HG03097 (cell line): ENCODE results near the gene ABTB1.
"Not testable (repeated sequence)": the region's sequence is repeated elsewhere in the genome, so short reads cannot be mapped to it uniquely, and the experiment has no call there.

Source experiments
- ATAC-seq: cut with Tn5 transposase; IDR thresholded peaks from one replicate; pipeline ENCODE4 v1.9.1; 2021; ENCODE audit not compliant: unreplicated experiment, low FRiP score

Gene ABTB1

DNA sequence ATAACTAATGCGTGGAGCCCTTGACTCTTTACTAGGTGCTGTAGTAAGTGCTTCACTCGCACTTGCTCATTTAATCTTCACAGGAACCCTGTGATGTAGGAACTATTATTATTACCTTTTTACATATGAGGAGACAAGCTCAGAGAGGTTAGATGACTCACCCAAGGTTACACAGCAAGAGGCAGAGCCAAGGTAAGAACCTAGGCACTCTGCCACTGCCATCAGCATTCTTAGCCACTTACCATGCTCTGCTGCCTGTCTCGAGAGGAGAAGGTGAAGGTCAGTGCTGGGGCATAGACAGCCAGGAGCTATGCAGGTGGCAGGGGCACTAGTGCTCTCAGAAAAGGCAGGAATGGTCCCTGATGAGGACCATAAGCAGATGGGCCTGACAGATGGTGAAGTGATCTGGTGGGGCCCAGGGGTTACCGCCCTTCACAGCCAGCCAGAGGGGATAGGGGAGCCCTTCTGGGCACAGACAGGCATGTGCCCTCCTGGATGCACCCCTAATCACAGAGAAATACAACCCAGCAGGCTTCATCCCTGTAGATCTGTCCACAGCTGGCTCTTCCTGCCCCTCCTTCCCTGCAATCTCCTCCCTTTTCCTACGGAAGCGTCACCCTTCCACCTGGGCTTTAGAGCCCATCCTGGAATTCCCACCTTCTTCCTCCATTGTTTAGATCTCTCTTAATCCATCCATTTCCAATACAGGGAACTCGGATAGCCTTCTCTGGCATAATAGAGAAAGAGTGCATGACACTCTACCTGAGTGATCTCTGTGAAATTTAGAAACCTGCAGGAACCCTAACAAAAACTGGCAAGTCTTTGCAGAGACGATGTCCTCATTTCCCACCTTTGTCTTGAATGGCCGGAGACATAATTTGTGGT is 26.9 kb downstream of the ABTB1 start:
- ATAC-seq: no peak

DNA sequence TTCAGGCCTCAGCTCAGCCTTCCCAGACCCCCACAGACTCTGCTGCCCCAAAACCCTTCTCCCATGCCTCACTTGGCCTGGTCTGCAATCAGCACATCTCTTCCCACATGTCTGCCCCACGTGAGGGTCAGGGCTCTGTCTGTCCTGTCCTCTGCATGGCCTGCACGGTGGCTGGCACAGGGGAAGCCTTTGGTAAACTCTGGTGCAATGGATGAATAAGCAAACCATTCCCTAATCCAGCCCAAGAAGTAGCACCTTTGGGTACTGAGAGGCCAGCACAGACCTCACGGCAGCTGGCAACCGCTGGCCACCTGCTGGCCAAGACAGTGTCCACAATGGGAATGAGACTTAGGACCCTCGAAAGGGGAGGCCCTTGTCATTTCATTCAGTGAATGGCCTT is 27.7 kb downstream of the ABTB1 start:
- no peak for ATAC-seq

DNA sequence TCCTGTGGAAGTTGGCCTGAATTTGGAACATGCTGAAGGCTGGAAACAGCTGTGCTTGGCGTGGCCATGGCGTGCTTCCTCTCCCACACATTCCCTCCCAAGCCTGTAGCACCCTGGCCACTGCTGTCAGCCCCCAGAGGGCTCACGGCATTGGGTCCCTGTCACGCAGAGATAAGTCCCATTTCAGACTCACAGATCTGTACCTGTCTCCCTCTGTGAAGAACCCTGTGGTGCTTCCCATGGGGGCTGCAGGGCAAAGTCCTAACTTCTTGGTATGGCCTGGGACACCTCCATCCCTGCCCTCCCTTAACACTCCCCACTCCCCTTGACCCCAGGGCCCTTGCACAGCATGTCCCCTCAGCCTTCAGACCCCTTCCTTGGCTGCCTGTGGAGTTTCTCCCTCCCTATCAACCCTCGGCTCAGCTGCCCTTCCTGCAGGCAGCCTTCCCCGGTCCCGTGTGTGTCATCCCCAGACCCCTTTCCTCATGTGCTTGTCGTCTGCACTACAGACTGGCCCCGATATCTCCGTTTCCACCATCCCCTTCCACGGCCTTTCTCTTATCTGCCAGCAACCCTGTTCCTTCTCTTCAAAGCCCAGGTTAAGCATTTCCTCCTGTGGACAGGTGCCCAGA is 28.6 kb downstream of the ABTB1 start:
- no peak for ATAC-seq

DNA sequence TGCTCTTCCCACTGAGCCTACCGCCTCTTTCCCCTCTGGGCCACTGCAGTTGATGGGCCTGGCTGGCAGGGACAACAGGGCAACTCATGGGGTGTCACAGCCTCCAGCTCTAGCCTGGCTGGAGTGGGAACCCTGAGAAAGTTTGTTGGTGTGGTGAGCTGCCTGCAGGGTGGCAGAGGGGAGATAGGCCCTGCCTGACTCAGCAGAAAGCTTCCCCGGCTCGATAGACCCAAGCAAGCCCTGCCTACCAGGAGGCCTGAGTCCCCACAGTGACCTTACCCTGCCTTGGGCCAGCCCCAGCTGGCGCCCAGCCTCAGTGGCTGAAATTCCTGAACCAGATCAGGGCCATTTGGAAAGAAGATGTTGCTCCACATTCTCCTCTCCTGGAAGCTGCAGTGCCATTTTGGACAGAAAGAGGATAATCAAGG is 29.4 kb downstream of the ABTB1 start:
- ATAC-seq: no peak

DNA sequence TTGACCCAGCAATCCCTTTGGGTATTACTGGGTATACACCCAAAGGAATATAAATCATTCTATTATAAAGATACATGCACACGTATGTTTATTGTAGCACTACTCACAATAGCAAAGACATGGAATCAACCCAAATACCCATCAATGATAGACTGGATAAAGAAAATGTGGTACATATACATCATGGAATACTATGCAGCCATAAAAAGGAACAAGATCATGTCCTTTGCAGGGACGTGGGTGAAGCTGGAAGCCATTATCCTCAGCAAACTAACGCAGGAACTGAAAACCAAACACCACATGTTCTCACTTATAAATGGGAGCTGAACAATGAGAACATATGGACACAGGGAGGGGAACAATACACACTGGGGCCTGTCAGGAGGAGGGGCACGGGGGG is 32.1 kb downstream of the ABTB1 start:
- ATAC-seq: not testable (repeated sequence)

DNA sequence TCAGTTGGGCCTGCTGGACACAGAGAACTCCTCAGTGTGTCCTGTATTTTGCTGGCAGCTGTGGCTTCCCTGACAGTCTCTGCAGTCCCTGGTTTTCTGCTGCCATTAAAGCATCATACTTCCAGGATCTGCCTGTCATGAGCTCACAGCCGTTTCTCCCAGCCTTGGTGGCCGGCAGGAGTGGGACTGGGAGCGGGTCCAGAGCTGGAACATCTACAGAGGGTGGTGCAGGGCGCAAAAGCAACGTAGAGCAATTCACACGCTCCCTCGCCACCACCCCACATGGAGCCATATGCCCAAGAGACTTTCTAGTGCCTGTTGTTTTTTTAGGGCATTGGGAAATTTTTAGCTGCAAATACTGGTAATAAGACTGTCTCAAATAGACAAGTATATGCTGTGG is 33.6 kb downstream of the ABTB1 start:
- no peak for ATAC-seq

DNA sequence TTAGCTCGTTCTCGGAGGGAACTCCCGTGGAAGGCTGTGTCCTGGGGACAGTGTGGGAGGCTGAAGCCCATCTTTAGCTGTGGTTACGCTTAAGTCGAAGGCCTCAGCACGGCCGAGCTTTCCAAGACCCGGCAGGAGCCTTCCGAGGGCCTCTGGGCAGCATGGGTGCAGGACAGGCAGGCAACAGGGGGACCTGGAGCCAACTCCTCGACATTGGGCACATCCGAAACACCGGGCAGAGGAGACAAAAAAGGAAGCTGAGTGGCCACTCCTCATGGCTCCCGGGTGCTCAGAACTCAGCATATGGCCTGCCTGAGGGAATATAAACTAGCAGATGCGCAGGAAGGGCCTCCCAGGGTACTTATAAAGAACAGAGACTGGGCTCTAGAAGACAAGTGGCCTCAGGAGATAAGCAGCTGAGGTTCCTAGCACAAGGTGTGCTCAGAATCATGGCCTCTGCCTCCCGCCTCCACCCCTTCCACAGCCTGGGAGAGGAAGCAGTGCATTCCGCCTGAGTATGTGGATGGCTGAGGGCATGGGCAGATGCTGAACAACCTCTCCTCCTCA is 34.1 kb downstream of the ABTB1 start:
- no peak for ATAC-seq

DNA sequence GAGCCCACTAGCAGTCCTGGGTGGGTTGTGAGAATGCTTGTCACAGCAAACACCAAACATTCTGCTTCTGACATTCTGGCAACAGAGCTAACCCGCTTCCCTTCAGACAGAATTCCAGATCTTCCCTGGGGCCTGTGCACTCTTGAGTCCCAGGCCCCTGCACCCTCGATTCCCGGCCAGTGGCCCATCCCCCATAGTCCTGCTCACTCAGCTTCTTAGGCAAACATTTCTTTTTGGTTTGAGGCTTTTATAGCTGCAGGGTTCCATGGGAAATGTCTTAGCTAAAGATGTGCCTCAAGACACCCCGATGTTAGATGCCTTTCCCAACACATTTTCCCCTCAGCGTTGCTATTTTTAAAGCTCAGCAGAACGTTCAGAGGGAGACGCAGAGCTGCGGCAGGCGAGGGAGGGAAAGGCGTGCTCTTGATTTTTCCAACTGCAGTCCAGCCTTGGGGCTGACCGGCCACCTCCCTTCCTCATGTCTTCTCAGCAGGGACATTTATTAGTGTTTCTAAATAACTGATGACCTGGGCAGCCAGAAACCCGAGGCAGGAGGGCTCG is 35.2 kb downstream of the ABTB1 start:
- ATAC-seq: no peak

DNA sequence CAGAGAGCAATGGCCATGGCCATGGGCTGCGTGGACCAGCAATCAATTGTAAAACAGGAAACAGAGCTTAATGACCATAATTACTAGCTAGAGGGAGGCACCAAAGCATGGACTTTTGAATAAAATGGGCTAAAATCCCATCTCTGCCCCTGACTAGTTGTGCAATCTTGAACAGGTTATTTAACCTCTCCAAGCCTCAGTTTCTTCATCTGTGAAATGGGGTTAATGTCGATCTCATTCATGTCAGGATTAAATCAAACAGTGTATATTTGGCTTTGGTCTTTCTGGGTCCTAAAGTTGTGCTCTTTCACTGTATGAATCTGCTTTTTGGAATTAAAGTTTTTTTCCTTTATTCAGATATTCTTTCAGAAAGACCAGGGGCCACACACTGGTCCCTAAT is 36.1 kb downstream of the ABTB1 start:
- no peak for ATAC-seq

DNA sequence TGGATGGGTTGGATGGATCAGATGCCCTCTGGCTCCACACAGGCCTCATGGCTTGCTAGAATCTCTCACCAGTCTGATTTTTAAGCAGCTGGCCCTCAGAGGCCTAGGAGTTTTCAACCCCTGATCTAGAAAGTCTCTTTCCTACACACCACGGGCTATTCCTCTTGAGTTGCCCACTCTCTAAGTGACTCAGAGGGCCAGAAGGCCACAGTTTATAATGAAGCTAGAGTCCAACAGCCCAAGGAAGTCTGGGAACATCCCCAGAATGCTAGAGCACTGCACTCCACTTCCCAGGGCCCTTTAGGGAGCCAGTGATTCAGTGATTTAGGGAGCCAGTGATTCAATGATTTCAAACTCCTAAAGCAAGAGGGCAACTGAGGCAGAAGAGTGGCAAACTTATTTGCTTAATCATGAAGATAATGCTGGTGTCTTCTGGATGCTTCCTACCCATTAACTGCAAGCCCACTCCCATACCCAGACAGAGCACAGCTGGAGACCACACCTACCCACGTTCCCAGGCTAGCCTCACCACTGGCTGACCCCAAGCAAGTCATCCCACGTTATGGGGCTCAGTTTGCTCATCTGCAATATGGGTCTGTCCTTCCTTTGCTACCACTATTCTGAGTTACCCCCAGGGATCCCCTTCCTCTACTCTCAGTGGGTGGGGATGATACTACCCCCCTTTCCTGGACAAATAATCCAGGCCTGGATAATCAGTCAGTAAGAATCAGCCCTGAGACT is 36.7 kb downstream of the ABTB1 start:
- ATAC-seq: no peak

DNA sequence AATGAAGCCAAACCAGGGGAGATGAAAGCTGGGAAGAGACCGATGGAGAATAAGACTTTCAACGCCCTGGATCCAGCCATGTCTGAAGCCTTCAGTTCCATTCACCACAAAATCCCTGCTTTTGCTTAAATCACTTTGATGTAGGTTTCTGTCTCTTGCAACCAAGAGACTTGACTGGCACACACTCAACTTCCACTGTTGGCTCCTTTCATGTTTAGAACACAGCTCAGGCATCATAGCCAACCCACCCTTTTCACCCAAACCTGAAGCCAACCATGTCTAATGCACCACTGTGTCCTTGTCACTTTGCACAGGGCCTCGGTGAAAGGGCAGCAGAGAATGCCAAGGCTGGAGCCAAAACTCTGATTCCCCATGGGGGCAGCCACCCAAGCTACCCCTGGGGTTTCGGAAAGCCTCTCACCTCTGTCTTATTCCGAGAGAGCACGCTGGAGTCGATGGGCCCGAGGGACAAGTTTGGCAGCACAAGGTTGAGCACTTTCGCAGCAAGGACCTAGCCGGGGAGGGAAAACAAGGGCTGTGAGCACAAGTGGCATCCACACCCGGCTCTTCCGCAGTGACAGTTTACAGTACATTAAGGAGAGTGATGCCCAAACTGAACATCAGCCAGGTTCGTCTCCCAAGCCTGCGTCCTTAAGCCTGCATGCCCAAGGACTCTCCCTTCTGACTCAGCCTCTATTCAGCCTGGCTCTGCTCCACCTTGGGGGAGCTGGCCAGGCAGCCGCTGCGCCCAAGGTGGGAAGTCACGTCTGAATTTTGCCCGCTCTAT is 37.6 kb downstream of the ABTB1 start:
- no peak for ATAC-seq

DNA sequence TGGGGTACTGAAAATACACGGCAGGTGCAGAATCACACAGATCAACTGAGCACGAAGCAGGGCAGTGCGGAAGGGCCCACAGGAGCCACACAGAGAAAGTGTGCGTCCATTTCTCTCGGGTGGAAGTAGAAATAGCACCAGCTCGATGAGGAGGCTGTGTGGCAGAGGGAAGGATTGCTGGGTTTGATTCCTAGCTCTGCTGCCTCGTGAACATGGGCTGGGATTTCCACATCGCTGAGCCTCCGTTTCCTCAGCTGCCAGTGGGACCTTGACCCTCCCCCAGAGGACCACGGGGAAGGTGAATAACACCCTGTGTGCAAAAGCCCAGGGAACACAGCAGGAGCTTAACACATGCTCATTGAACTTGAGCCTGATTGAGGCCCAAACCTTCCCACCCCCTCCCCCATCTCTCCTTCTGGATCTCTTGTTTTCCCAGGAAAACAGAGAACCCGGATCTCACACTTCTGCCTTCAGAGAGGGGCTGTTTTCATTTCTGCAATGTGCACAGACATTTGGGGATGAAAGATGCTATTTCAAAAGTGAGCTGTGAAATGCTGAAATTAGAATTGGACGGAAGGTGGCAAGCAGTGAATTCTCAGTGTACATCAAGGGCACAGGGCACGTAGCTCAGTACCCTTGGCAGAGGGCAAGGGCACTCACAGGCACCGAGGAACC is 38.4 kb downstream of the ABTB1 start:
- ATAC-seq: no peak

DNA sequence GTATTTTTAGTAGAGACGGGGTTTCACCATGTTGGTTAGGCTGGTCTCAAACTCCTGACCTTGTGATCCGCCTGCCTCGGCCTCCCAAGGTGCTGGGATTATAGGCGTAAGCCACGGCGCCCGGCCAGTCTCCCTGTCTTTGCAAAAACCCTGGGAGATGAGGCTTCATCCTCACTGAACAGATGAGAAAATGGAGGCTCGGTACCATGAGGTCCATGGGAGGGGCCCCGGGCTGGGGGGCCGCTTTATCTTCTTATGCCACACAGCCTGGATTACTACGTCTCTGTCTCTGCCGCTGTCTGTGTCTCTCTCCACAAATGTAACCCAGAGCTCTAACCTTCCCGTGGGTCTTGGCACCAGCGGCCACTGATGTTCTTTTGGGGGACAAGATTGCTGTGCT is 39.1 kb downstream of the ABTB1 start:
- ATAC-seq: no peak

DNA sequence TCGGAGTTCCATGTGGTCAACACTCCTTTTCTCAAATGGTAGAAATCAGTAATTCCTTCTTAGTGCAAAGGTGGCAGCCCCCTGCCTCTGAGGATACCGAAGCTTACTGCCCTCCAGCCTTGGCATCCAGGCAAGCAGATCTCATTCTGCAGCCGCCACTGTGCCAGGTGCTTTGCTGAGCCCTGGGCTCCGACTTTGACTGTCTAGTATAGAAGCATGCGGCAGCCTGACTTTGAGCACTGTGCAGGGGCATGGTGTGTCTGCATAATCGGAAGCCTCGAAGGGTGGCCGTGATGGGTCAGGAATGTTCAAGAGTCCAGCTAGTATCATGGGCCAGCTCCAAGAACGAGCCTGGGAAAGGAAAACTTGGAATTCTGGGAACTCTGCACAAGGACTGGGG is 39.7 kb downstream of the ABTB1 start:
- no peak for ATAC-seq

DNA sequence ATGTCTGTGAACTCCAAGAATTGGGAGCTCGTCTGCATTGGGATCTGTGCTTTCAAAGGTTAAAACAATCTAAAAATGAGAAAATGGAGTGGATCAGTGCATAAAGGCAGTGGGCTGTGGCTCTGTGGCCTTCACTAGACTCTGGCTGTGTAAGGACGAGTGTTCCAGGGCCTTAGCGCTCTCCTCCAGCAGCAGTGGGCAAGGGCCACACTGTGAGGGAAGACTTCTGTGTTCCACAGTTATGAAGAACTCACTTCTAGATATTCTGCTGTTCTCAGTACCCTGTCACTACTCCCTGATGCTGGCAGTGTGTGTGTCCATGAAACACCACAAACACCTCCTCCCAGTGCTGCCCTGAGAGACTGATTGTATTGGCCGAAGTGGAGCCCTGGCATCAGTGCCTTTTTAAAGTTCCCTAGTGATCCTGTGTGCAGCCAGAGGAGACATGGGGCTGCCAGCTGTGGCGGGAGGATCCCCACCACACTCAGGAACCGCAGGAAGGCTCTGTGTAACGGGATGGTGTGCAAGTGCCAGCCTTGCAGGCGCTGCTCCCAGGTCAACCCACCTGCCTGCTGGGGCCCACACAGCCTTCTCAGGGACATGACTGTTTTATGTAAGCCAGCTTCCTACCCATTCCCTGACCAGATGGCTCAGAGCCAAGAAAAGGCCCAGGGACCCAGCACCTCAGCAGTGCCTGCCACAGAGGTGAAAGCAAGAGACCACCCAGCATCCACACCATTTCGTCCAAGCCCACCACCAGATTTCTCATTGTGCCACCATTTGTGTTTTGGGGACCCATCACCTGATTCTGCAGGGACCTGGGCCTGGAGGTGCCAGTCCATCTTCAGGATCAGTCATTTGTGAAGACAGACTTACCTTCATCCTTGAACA is 40.4 kb downstream of the ABTB1 start:
- ATAC-seq: no peak

DNA sequence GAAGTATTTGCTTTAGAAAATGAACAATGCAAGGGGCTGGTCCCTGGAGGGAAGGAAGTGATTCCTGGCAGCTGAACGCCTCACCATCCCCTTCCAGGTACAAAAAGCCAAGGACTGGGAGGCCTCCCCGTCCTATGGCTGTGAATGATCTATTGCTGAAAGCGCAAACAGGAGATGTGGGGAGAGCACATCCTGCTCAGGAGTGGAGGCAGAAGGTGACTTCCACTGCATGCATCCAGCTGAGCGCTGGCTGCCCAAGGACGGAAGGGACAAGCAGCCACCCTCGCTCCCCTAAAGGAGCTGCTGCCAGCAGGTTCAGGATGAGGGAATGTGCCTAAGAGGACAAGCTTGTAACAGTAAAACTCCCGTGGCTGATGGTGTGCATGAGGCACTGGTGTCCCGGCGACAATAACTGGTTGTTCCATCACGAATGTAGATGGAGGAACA is 41.4 kb downstream of the ABTB1 start:
- no peak for ATAC-seq

DNA sequence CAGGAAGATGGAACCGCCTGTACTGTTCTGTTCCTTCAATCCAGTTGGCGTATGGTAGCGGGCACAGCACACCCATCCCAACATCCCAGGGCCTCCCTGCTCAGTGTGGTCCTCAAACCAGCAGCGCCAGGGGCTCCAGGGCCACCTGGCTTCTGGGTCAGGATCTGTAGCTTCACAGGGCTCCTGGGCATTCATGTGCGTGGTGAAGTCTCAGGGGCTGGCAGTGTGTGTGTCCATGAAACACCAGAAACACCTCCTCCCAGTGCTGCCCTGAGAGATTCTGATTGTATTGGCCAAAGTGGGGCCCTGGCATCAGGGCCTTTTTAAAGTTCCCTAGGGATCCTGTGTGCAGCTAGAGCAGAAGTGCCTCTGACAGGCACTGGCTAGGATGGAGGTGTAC is 42.1 kb downstream of the ABTB1 start:
- ATAC-seq: no peak

DNA sequence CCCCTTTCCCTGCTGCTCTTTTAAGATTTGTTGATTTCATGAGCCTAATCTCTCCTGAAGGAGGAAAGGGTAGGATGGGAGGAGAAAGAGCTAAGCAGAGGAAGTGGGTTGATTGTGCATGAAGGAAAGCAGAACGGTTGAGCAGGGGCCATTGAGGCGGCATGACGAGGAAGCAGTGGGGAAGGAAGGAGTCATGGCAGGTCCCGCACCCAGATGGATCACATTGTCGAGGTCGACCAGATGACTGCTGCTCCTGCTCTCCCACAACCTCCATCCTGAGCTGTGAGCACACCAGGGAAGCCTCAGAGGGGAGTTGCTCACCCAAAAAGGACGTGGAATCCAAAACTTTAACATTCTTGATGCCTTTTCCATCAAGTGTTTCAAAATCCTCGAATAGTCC is 42.8 kb downstream of the ABTB1 start:
- ATAC-seq: no peak
